SK-N-SH (cell line): ENCODE results near the gene SNX12. TPM values are rescaled to one million over a fixed set of nuclear protein-coding genes. Genes with fewer than 3 reads are reported as not detected.

Source experiments
- CTCF ChIA-PET: fragments of 300-600, 350-600 bp; formaldehyde crosslinking; extraction: SDS; loops from one replicate; lab custom pipeline; 2021; lab: Yijun Ruan, JAX
- POLR2A ChIA-PET: fragments of 350-600 bp; sonication (Branson Sonifier 250); formaldehyde crosslinking; extraction: SDS; loops from one replicate; lab custom pipeline; 2020; ENCODE audit warnings: antibody characterized with exemption, inconsistent platforms; lab: Yijun Ruan, JAX
- DNase-seq: peaks from one replicate; pipeline ENCODE4 v3.0.0; 2012
- H2AFZ ChIP-seq: fragments of 200-600 bp; sonication (generic); 2 replicates; pipeline ENCODE4 v1.8.1; 2016; ENCODE audit warnings: antibody characterized with exemption, mild to moderate bottlenecking, low read depth
- H3F3A ChIP-seq: fragments of 200-600 bp; sonication (generic); replicated peaks from 2 replicates; pipeline ENCODE3; 2016; ENCODE audit warnings: antibody characterized with exemption, mild to moderate bottlenecking; ENCODE audit not compliant: insufficient read depth
- H3K27ac ChIP-seq, 2 experiments: fragments of 200-500 bp in 1 of 2; fragments of 200-600 bp in 1 of 2; sonication (Bioruptor generic) in 1 of 2; sonication (generic), shearing (Covaris generic) in 1 of 2; 2 replicates each; pipeline versions ENCODE4 v1.5.1 to v1.6.1; 2014 to 2016; ENCODE audit warnings: low read depth in 2 of 2, inconsistent platforms in 1 of 2, low read length in 1 of 2, mild to moderate bottlenecking in 1 of 2, mixed read lengths in 1 of 2
- H3K27me3 ChIP-seq: fragments of 200-600 bp; sonication (generic), shearing (Covaris generic); 2 replicates; pipeline ENCODE4 v1.6.1; 2016; ENCODE audit warnings: mixed run types; ENCODE audit not compliant: insufficient read depth
- H3K36me3 ChIP-seq, 2 experiments: fragments of 200-500 bp in 1 of 2; fragments of 200-600 bp in 1 of 2; sonication (Bioruptor generic) in 1 of 2; sonication (generic) in 1 of 2; replicated peaks in 1 of 2; 2 replicates each; pipeline versions ENCODE3 to v1.5.1; 2014 to 2016; ENCODE audit warnings: low read length in 1 of 2, mild to moderate bottlenecking in 1 of 2; ENCODE audit not compliant: insufficient read depth in 2 of 2, control insufficient read depth in 1 of 2
- H3K4me1 ChIP-seq, 2 experiments: fragments of 200-500 bp in 1 of 2; fragments of 200-600 bp in 1 of 2; sonication (Bioruptor generic) in 1 of 2; sonication (generic), shearing (Covaris generic) in 1 of 2; 2 replicates each; pipeline versions ENCODE4 v1.5.1 to v1.6.1; 2014 to 2016; ENCODE audit warnings: low read depth in 1 of 2, low read length in 1 of 2, mixed run types in 1 of 2; ENCODE audit not compliant: insufficient read depth in 2 of 2, control insufficient read depth in 1 of 2
- H3K4me2 ChIP-seq: fragments of 200-600 bp; sonication (generic), shearing (Covaris generic); 2 replicates; pipeline ENCODE4 v1.6.1; 2017; ENCODE audit warnings: mixed run types
- H3K4me3 ChIP-seq, 2 experiments: fragments of 200-500 bp in 1 of 2; fragments of 200-600 bp in 1 of 2; sonication (Bioruptor generic) in 1 of 2; sonication (generic), shearing (Covaris generic) in 1 of 2; 2 replicates each; pipeline versions ENCODE4 v1.5.1 to v1.8.1; 2014 to 2016; ENCODE audit warnings: low read depth in 2 of 2, inconsistent platforms in 1 of 2, low read length in 1 of 2, mild to moderate bottlenecking in 1 of 2, mixed read lengths in 1 of 2, moderate library complexity in 1 of 2
- H3K79me2 ChIP-seq: fragments of 200-600 bp; sonication (generic); 2 replicates; pipeline ENCODE4 v1.8.1; 2017; ENCODE audit warnings: mild to moderate bottlenecking; ENCODE audit not compliant: insufficient read depth
- H3K9ac ChIP-seq: fragments of 200-600 bp; sonication (generic); 2 replicates; pipeline ENCODE4 v1.6.1; 2017; ENCODE audit warnings: mixed run types
- H3K9me2 ChIP-seq: fragments of 200-600 bp; sonication (generic); 2 replicates; pipeline ENCODE4 v1.6.1; 2017; ENCODE audit warnings: mixed run types
- H3K9me3 ChIP-seq: fragments of 200-600 bp; sonication (generic); 2 replicates; pipeline ENCODE4 v1.6.1; 2017; ENCODE audit warnings: mixed run types, mild to moderate bottlenecking, moderate library complexity
- H4K20me1 ChIP-seq: fragments of 200-600 bp; sonication (generic); 2 replicates; pipeline ENCODE4 v1.6.1; 2017; ENCODE audit warnings: mild to moderate bottlenecking, mixed run types; ENCODE audit not compliant: insufficient read depth
- CHD2 ChIP-seq: fragments of 150-350 bp; IDR thresholded peaks from 2 replicates; pipeline ENCODE4 v1.6.1; 2018; ENCODE audit warnings: low read length; ENCODE audit not compliant: partially characterized antibody
- EZH2phosphoT487 ChIP-seq: fragments of 200-600 bp; sonication (generic); IDR thresholded peaks from 2 replicates; pipeline ENCODE4 v1.6.1; 2017; ENCODE audit warnings: low read depth, mixed run types, mild to moderate bottlenecking, antibody characterized with exemption, moderate library complexity, borderline replicate concordance
- FOSL2 ChIP-seq: IDR thresholded peaks from 2 replicates; pipeline ENCODE4 v1.4.0; 2012; ENCODE audit warnings: low read depth, mild to moderate bottlenecking, moderate library complexity, borderline replicate concordance
- FOXJ3 ChIP-seq: sonication (generic); formaldehyde crosslinking; IDR thresholded peaks from 2 replicates; pipeline ENCODE4 v1.5.1; 2020; ENCODE audit warnings: mild to moderate bottlenecking, missing genetic modification reagents
- FOXM1 ChIP-seq: IDR thresholded peaks from 2 replicates; pipeline ENCODE4 v1.4.0; 2012; ENCODE audit warnings: low read depth, mild to moderate bottlenecking
- GABPA ChIP-seq: IDR thresholded peaks from 2 replicates; pipeline ENCODE4 v1.4.0; 2012; ENCODE audit warnings: low read depth, mild to moderate bottlenecking
- GATA2 ChIP-seq: sonication (generic); formaldehyde crosslinking; IDR thresholded peaks from 2 replicates; pipeline ENCODE4 v1.5.0; 2020; ENCODE audit warnings: mild to moderate bottlenecking, missing genetic modification reagents
- IRF3 ChIP-seq: fragments of 150-350 bp; IDR thresholded peaks from 2 replicates; pipeline ENCODE4 v1.6.1; 2016; ENCODE audit warnings: mild to moderate bottlenecking, low read depth, low read length
- JUND ChIP-seq: IDR thresholded peaks from 2 replicates; pipeline ENCODE4 v1.4.0; 2012
- MEF2A ChIP-seq: IDR thresholded peaks from 2 replicates; pipeline ENCODE4 v1.4.0; 2012; ENCODE audit warnings: low read depth, borderline replicate concordance
- MXI1 ChIP-seq: IDR thresholded peaks from 2 replicates; pipeline ENCODE4 v1.6.1; 2012; ENCODE audit warnings: mild to moderate bottlenecking, low read depth, low read length, improper control_type of control experiment
- NFIC ChIP-seq: IDR thresholded peaks from 2 replicates; pipeline ENCODE4 v1.4.0; 2012; ENCODE audit warnings: borderline replicate concordance
- NRF1 ChIP-seq: IDR thresholded peaks from 2 replicates; pipeline ENCODE4 v1.6.1; 2012; ENCODE audit warnings: low read depth, mild to moderate bottlenecking, low read length
- PBX3 ChIP-seq: IDR thresholded peaks from 2 replicates; pipeline ENCODE4; 2012
- POLR2AphosphoS5 ChIP-seq: IDR thresholded peaks from 2 replicates; pipeline ENCODE4 v1.6.1; 2012; ENCODE audit warnings: low read depth, low read length
- RAD21 ChIP-seq: IDR thresholded peaks from 2 replicates; pipeline ENCODE4 v1.6.1; 2012; ENCODE audit warnings: mild to moderate bottlenecking, low read length
- RXRA ChIP-seq: IDR thresholded peaks from 2 replicates; pipeline ENCODE4 v1.4.0; 2012; ENCODE audit warnings: low read depth, mild to moderate bottlenecking, borderline replicate concordance
- SMC3 ChIP-seq: IDR thresholded peaks from 2 replicates; pipeline ENCODE4 v1.6.1; 2012; ENCODE audit warnings: low read depth, low read length, improper control_type of control experiment
- TCF12 ChIP-seq: IDR thresholded peaks from 2 replicates; pipeline ENCODE4 v1.4.0; 2012
- TEAD4 ChIP-seq: IDR thresholded peaks from 2 replicates; pipeline ENCODE4 v1.4.0; 2012; ENCODE audit warnings: mild to moderate bottlenecking, borderline replicate concordance; ENCODE audit not compliant: insufficient read depth
- YY1 ChIP-seq: IDR thresholded peaks from 2 replicates; pipeline ENCODE4 v1.4.0; 2012; ENCODE audit warnings: low read depth, mild to moderate bottlenecking
- WGBS: methylation state at CpG from one replicate; pipeline ENCODE4 v1.1.6; 2017; ENCODE audit warnings: low lambda C conversion rate; 5-methylcytosine and 5-hydroxymethylcytosine counted together
- polyA plus RNA-seq, 3 experiments: library from polyadenylated mRNA; depleted of rRNA; stranded (reverse); fragments of >200 nt; gene quantifications; 2 replicates each; pipeline ENCODE4 v1.2.3, GENCODE V29; 2012
- TF ChIP-seq, protein P1 (sequence below): IDR thresholded peaks from 2 replicates; pipeline ENCODE4 v1.4.0; 2012; ENCODE audit warnings: low read depth
- TF ChIP-seq, protein P2 (sequence below): IDR thresholded peaks from 2 replicates; pipeline ENCODE4 v1.4.0; 2012; ENCODE audit warnings: low read depth, borderline replicate concordance

SNX12 gene
- polyA plus RNA-seq, 1 of the 3 experiments (the other 2 are of a cell fraction): 39.8 TPM

DNA sequence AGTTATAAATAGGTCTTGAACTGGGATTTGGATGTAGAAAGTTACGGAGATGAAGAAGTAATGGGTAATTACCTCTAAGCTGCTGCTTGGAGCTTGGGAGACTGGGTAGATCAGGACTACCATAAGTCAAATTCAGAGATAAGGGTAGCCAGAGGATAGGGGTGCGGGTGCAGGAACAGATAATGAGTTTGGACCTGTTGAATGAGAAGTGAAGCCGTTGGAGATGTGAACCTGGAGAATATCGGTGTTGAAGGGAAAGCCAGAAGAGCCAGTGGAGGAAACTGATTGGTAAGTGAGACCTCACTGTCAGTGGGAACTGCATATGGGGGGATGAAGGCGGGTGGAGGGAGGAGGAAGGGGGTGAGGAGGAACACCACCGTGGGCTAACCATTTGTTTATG, 26.9 kb upstream of the SNX12 start:
- Histone ChIP-seq H3K9ac (peak overlapping the region; percentile 53; the same call in 1 of the 2 replicates), H4K20me1 (no peaks in the 10 kb centered on the region), H3K4me2 (peak overlapping the region; percentile 94), H3K79me2 (no peaks in the 10 kb centered on the region), H3K4me1 (peaks cover 0 to 16% of the 10 kb centered on the region in 2 experiments; a peak in 1 of 4 replicates), H2AFZ (peak overlapping the region; percentile 98), H3K9me3 (no peaks in the 10 kb centered on the region), H3F3A (no peaks in the 10 kb centered on the region), H3K9me2 (no peaks in the 10 kb centered on the region), H3K27me3 (peaks cover 5% of the 10 kb centered on the region; the same call in 1 of the 2 replicates), H3K4me3 (peak overlapping the region; percentile 69 to 77), H3K36me3 (no peaks in the 10 kb centered on the region), H3K27ac (peak overlapping the region in 1 of 2 experiments; percentile 17; a peak in 1 of 4 replicates)
- DNase-seq: no peak
- 20% methylated on average over 6 of the region's 6 CpGs for WGBS
- CTCF ChIA-PET: no interaction called here
- POLR2A ChIA-PET: no interaction called here
- TF ChIP-seq EZH2phosphoT487: no peak
- TF ChIP-seq FOXM1: no peak
- no peak for TF ChIP-seq PBX3
- no peak for TF ChIP-seq IRF3
- TF ChIP-seq TCF12: no peak
- no peak for TF ChIP-seq NFIC
- no peak for TF ChIP-seq TEAD4
- TF ChIP-seq FOSL2: no peak
- no peak for TF ChIP-seq GABPA
- TF ChIP-seq, protein P1, sequence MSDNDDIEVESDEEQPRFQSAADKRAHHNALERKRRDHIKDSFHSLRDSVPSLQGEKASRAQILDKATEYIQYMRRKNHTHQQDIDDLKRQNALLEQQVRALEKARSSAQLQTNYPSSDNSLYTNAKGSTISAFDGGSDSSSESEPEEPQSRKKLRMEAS: no peak
- no peak for TF ChIP-seq JUND
- no peak for TF ChIP-seq MEF2A
- no peak for TF ChIP-seq POLR2AphosphoS5
- TF ChIP-seq MXI1: no peak
- no peak for TF ChIP-seq RAD21

DNA sequence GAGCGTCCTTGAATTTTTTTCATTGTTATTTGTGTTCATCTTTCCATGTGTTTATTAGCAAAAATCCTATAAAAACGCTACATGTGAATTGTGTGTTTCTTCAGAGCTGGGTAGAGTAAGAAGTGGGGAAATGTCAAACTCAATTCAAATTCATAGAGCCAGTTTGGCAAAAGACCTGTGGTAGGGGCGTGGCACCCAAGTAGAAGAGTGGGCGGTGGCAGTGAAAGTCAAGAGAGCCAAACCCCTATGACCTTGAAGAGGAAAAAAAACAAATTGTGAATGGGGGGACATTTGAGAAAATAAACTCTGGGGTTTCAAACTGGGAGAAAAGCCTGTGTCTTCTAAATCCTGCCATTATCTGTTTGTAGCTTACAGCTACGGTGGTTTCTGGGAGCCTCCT, 23.1 kb upstream of the SNX12 start:
- no peak overlapping the region for H3K4me2 ChIP-seq
- H3K9me3 ChIP-seq: no peaks in the 10 kb centered on the region
- no peaks in the 10 kb centered on the region for H4K20me1 ChIP-seq
- H3K27ac ChIP-seq: no peak overlapping the region
- H2AFZ ChIP-seq: no peak overlapping the region
- no peak overlapping the region for H3K9ac ChIP-seq
- TF ChIP-seq NRF1: no peak
- TF ChIP-seq RXRA: no peak
- TF ChIP-seq YY1: no peak
- no peak for TF ChIP-seq JUND
- TF ChIP-seq FOXJ3 (CRISPR knock-in tag): no peak
- no peak for TF ChIP-seq IRF3
- TF ChIP-seq GATA2 (CRISPR knock-in tag): no peak
- TF ChIP-seq, protein P1: no peak
- no peak for TF ChIP-seq PBX3
- TF ChIP-seq, protein P2, sequence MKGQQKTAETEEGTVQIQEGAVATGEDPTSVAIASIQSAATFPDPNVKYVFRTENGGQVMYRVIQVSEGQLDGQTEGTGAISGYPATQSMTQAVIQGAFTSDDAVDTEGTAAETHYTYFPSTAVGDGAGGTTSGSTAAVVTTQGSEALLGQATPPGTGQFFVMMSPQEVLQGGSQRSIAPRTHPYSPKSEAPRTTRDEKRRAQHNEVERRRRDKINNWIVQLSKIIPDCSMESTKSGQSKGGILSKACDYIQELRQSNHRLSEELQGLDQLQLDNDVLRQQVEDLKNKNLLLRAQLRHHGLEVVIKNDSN: no peak
- no peak for TF ChIP-seq CHD2
- no peak for TF ChIP-seq SMC3
- TF ChIP-seq MEF2A: no peak
- no peak for TF ChIP-seq POLR2AphosphoS5
- no peak for TF ChIP-seq EZH2phosphoT487
- TF ChIP-seq RAD21: no peak
- 53% methylated on average over 5 of the region's 5 CpGs for WGBS
- ChIA-PET CTCF (interaction anchor here (1.4 kb wide), 1 partner anchor 10 kb away, joined by 6 read pairs; no protein-coding TSS in a partner anchor), POLR2A (no interaction called here)
- no peaks in the 10 kb centered on the region for H3K36me3 ChIP-seq
- H3K4me3 ChIP-seq: no peak overlapping the region
- no peak for DNase-seq
- no peaks in the 10 kb centered on the region for H3F3A ChIP-seq
- no peaks in the 10 kb centered on the region for H3K27me3 ChIP-seq
- H3K4me1 ChIP-seq: peaks cover 0 to 7% of the 10 kb centered on the region in 2 experiments; a peak in 1 of 4 replicates
- no peaks in the 10 kb centered on the region for H3K79me2 ChIP-seq
- no peaks in the 10 kb centered on the region for H3K9me2 ChIP-seq
